Body of pancreas (tissue), 4 donors: ENCODE results near the gene FIP1L1. TPM values are rescaled to one million over a fixed set of nuclear protein-coding genes. Genes with fewer than 3 reads are reported as not detected.

Experiments used
- ATAC-seq: fragments of 150-250 bp; one replicate; pipeline ENCODE4 v1.9.1; 2016
- DNase-seq, 4 donors: peaks; one replicate each; pipeline ENCODE4 v3.0.0-alpha.2; 2019
- H3K27ac ChIP-seq, 4 donors: fragments of 200-600 bp; sonication (generic); 1 replicate in 3 of 4; 2 replicates in 1 of 4; pipeline versions ENCODE4 v1.5.1 to v1.6.1; 2016 to 2019; ENCODE audit warnings: mild to moderate bottlenecking in 1 of 4, mixed read lengths in 1 of 4, moderate library complexity in 1 of 4
- H3K27me3 ChIP-seq, 2 donors: fragments of 200-600 bp; sonication (generic); one replicate each; pipeline ENCODE4 v1.6.0; 2016; ENCODE audit warnings: mild to moderate bottlenecking in 1 of 2
- H3K36me3 ChIP-seq, 2 donors: fragments of 200-600 bp; sonication (generic); replicated peaks in 1 of 2; 2 replicates each; pipeline ENCODE4 v1.5.1; 2016; ENCODE audit warnings: low read depth in 2 of 2; ENCODE audit not compliant: insufficient read depth in 1 of 2
- H3K4me1 ChIP-seq: fragments of 200-600 bp; sonication (generic); one replicate; pipeline ENCODE4 v1.6.0; 2016
- H3K4me3 ChIP-seq, 2 donors: fragments of 200-600 bp; sonication (generic); 1 replicate in 1 of 2; 2 replicates in 1 of 2; pipeline ENCODE4 v1.5.1; 2016 to 2019
- H3K9me3 ChIP-seq, 3 donors: fragments of 200-600 bp; sonication (generic); 1 replicate in 2 of 3; 2 replicates in 1 of 3; pipeline ENCODE4 v1.5.1; 2016
- POLR2A ChIP-seq, 3 donors: fragments of 450-650 bp; IDR thresholded peaks; one replicate each; pipeline ENCODE4 v1.6.1; 2016; ENCODE audit warnings: antibody characterized with exemption in 3 of 3, mild to moderate bottlenecking in 2 of 3
- WGBS, 2 donors: methylation state at CpG; one replicate each; pipeline ENCODE4 v1.1.5; 2017; 5-methylcytosine and 5-hydroxymethylcytosine counted together
- intact Hi-C: fragments of 100-400 bp; cut with DNase I; formaldehyde crosslinking; loops from one replicate; pipeline ENCODE4 v1.15.1; 2023
- total RNA-seq, 2 donors: library from RNA; depleted of rRNA; stranded (reverse); fragments of >200 nt; gene quantifications; one replicate each; pipeline ENCODE4 v1.1.0, GENCODE V29; 2016
- TF ChIP-seq, protein P1 (sequence below), 7 experiments: fragments of 450-650 bp in 4 of 7; fragments of 200-600 bp in 3 of 7; sonication (generic) in 3 of 7; IDR thresholded peaks; one replicate each; pipeline ENCODE4 v1.5.1; 2016 to 2019; ENCODE audit warnings: antibody characterized with exemption in 7 of 7

The FIP1L1 gene
- total RNA-seq, 2 donors from 2014 or later, result 28.3 to 48.1 TPM

DNA sequence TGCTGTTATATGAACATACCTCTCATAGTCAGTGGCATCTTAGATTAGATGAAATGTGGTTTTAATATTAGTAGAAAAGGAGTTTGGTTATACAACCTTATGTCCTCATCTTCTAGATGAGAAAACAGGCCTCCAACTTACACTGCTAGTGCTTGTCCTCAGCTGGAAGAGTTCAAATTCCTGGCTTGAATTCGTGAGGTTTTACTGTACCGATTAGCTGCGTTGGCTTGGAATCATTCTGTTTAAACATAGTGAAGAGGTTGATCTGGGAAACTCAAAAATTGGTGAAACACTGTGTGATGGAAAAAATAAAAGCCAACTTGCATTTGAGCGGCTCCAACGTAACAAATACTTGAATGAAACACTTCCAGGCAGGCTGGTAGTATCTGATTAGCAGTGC is 132.9 kb downstream of the FIP1L1 start:
- no peak for DNase-seq
- ATAC-seq, result no peak
- 25 to 35% methylated on average over 4 to 5 of the region's 5 CpGs for WGBS, 2 donors

More for the DNA sequence above, 132.9 kb downstream of the FIP1L1 start:
- Histone ChIP-seq H3K27ac (no peak overlapping the region), H3K4me3 (no peak overlapping the region), H3K36me3 (no peaks in the 10 kb centered on the region), H3K27me3 (no peaks in the 10 kb centered on the region), H3K9me3 (no peaks in the 10 kb centered on the region), H3K4me1 (no peaks in the 10 kb centered on the region)
- TF ChIP-seq, protein P1, sequence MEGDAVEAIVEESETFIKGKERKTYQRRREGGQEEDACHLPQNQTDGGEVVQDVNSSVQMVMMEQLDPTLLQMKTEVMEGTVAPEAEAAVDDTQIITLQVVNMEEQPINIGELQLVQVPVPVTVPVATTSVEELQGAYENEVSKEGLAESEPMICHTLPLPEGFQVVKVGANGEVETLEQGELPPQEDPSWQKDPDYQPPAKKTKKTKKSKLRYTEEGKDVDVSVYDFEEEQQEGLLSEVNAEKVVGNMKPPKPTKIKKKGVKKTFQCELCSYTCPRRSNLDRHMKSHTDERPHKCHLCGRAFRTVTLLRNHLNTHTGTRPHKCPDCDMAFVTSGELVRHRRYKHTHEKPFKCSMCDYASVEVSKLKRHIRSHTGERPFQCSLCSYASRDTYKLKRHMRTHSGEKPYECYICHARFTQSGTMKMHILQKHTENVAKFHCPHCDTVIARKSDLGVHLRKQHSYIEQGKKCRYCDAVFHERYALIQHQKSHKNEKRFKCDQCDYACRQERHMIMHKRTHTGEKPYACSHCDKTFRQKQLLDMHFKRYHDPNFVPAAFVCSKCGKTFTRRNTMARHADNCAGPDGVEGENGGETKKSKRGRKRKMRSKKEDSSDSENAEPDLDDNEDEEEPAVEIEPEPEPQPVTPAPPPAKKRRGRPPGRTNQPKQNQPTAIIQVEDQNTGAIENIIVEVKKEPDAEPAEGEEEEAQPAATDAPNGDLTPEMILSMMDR (IDR thresholded peaks at IDR 0.05), result no peak
- TF ChIP-seq POLR2A (IDR thresholded peaks at IDR 0.05), result no peak
- intact Hi-C loops, result no loop called here

Other genes starting within 250 kb of the FIP1L1 start
- gene SCFD2, start 11.6 kb upstream of the FIP1L1 start, total RNA-seq, result 10 to 100 TPM; 17.9 to 53.7 TPM
- gene LNX1, start 213.8 kb downstream of the FIP1L1 start, total RNA-seq, result 10 to 100 TPM; 15.2 to 17.1 TPM